Prostate gland (tissue), 2 donors: Measurements from ENCODE around the gene HAUS8.

Experiments used
- POLR2AphosphoS5 ChIP-seq: sonication (generic); formaldehyde crosslinking; IDR thresholded peaks from one replicate; pipeline ENCODE4 v1.6.1; 2017; ENCODE audit warnings: antibody characterized with exemption
- TF ChIP-seq, protein P1 (sequence below), 4 experiments: fragments of 200-600 bp in 2 of 4; fragments of 450-650 bp in 2 of 4; sonication (generic) in 2 of 4; IDR thresholded peaks; 1 replicate in 3 of 4; 2 replicates in 1 of 4; pipeline ENCODE4 v1.5.1; 2016 to 2019; ENCODE audit warnings: antibody characterized with exemption in 4 of 4, mild to moderate bottlenecking in 2 of 4, moderate library complexity in 2 of 4

DNA sequence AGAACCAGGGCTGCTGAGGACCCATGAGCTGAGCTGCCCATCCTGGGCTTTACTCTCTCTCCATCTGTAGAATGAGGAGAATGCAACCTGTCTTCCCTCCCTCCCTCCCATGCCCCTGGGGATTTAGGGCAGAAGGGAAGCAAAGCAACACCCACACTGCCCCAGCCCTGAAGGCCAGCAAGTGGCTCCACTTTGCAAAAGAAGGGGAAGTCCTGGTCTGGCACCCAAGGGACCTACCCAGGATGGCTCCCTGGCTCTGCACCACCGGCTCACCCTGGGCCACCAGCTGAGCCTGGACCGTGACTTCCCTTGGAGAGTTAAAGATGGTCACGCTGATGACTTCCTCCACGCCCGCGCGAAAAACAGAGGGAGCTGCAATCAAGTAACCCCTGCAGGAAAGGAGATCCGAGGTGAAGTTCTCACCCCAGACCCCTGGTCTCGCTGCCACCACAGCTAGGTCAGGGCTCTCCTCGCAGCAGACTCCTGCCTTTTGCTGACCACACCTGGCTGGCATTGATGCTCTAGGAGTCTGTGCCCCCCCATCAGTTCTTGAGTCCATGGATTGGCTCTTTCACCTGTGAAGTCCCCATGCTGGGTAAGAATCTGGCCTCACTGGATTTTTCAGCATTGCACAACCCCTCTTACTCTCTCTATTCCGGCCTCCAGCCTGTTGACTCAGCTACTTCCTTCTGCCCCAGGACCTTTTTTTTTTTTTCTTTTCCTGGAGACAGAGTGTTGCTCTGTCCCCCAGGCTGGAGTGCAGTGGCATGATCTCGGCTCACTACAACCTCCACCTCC lies 53.3 kb downstream of the HAUS8 start:
- TF ChIP-seq, protein P1, sequence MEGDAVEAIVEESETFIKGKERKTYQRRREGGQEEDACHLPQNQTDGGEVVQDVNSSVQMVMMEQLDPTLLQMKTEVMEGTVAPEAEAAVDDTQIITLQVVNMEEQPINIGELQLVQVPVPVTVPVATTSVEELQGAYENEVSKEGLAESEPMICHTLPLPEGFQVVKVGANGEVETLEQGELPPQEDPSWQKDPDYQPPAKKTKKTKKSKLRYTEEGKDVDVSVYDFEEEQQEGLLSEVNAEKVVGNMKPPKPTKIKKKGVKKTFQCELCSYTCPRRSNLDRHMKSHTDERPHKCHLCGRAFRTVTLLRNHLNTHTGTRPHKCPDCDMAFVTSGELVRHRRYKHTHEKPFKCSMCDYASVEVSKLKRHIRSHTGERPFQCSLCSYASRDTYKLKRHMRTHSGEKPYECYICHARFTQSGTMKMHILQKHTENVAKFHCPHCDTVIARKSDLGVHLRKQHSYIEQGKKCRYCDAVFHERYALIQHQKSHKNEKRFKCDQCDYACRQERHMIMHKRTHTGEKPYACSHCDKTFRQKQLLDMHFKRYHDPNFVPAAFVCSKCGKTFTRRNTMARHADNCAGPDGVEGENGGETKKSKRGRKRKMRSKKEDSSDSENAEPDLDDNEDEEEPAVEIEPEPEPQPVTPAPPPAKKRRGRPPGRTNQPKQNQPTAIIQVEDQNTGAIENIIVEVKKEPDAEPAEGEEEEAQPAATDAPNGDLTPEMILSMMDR (IDR thresholded peaks at IDR 0.05) = no peak
- TF ChIP-seq POLR2AphosphoS5 = peak; percentile 49
